DOHH2 (cell line): ENCODE data around the gene RBFOX1.

Source experiments
- EZH2phosphoT487 ChIP-seq: fragments of 200-600 bp; sonication (generic); IDR thresholded peaks from 2 replicates; pipeline ENCODE4 v1.6.1; 2017; ENCODE audit warnings: borderline replicate concordance, mild to moderate bottlenecking, antibody characterized with exemption, low read length, moderate library complexity, mixed read lengths
- TF ChIP-seq, protein P1 (sequence below): fragments of 200-600 bp; sonication (generic); IDR thresholded peaks from one replicate; pipeline ENCODE4 v1.5.1; 2014; ENCODE audit warnings: antibody characterized with exemption, mild to moderate bottlenecking, low read depth, low read length; ENCODE audit not compliant: poor library complexity, severe bottlenecking

DNA sequence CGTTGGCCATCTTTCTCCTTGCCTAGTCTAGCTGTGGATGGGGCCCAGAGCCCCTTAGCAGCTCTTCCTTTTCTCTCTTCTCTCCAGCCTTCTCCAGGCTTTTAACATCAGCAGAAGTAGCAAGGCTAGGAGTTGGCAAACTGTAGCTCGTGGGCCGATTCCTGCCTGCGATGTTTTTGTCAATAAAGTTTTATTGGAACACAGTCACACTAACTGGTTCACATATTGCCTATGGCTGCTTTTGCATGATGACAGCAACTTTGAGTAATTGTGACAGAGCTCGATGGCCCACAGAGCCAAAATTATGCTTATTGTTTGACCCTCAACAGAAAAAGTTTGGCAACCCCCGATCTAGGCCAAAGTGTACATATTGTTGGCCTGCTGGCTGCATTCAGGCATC lies 199.9 kb downstream of the RBFOX1 start:
- TF ChIP-seq, protein P1, sequence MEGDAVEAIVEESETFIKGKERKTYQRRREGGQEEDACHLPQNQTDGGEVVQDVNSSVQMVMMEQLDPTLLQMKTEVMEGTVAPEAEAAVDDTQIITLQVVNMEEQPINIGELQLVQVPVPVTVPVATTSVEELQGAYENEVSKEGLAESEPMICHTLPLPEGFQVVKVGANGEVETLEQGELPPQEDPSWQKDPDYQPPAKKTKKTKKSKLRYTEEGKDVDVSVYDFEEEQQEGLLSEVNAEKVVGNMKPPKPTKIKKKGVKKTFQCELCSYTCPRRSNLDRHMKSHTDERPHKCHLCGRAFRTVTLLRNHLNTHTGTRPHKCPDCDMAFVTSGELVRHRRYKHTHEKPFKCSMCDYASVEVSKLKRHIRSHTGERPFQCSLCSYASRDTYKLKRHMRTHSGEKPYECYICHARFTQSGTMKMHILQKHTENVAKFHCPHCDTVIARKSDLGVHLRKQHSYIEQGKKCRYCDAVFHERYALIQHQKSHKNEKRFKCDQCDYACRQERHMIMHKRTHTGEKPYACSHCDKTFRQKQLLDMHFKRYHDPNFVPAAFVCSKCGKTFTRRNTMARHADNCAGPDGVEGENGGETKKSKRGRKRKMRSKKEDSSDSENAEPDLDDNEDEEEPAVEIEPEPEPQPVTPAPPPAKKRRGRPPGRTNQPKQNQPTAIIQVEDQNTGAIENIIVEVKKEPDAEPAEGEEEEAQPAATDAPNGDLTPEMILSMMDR, result no peak
- no peak for TF ChIP-seq EZH2phosphoT487
